ENCODE results near the gene PSEN1. TPM values are rescaled to one million over a fixed set of nuclear protein-coding genes. Genes with fewer than 3 reads are reported as not detected.

Gene PSEN1
- total and polyA plus RNA-seq, 10 of the 15 experiments (the other 5 are each of a cell fraction or from before 2014, with no cell fraction given) = 8.9 to 32.3 (median 21.8) TPM

GRCh38 chr14:73252491-73253322 is 116.4 kb downstream of the PSEN1 start:
- Histone ChIP-seq H3K9me3 (replicated peaks; ENCODE audit: control insufficient read depth, insufficient read depth, low read length) (no peaks in the 10 kb centered on the region), H3K27ac (ENCODE audit: control insufficient read depth, insufficient read depth) (no peak overlapping the region), H4K20me1 (ENCODE audit: control insufficient read depth, insufficient read depth) (no peaks in the 10 kb centered on the region), H3K4me3 (no peak overlapping the region), H3K27me3 (replicated peaks in 1 of 2; ENCODE audit: control insufficient read depth in 2 of 2, insufficient read depth in 2 of 2, low read length in 1 of 2) (no peaks in the 10 kb centered on the region), H3K36me3 (ENCODE audit: control insufficient read depth in 2 of 2, insufficient read depth in 2 of 2, low read length in 1 of 2) (no peaks in the 10 kb centered on the region; a peak in 1 of 4 replicates), H3K4me1 (ENCODE audit: control insufficient read depth, insufficient read depth, low read length) (peaks cover 14% of the 10 kb centered on the region), H3K79me2 (ENCODE audit: control insufficient read depth, insufficient read depth, low read length) (no peaks in the 10 kb centered on the region), H2AFZ (ENCODE audit: control insufficient read depth, low read depth, low read length) (no peak overlapping the region), H3K4me2 (ENCODE audit: control insufficient read depth, insufficient read depth) (no peak overlapping the region), H3K9ac (ENCODE audit: control insufficient read depth, insufficient read depth, low read length) (no peak overlapping the region)
- no TSS peak for BruUV-seq (replicated peaks)
- intact Hi-C loops (cut with micrococcal nuclease; ENCODE audit: unreplicated experiment) (no loop called here), in situ Hi-C loops (cut with MboI) (no loop called here)
- TF ChIP-seq ZBTB11 (CRISPR knock-in tag; IDR thresholded peaks at IDR 0.05) (no peak), ZBTB40 (IDR thresholded peaks at IDR 0.05; ENCODE audit: borderline replicate concordance) (no peak), POLR2AphosphoS2 (IDR thresholded peaks at IDR 0.05; ENCODE audit: low read depth, low read length) (no peak), SREBF1 (IDR thresholded peaks at IDR 0.05; ENCODE audit: low read length) (no peak)
- ChIA-PET RAD21 (ENCODE audit: unreplicated experiment) (no interaction called here), SMC1A (ENCODE audit: uncharacterized antibody, unreplicated experiment) (no interaction called here), POLR2A (no interaction called here), CTCF (no interaction called here)
- 77% methylated on average over 28 of the region's 29 CpGs for WGBS (ENCODE audit: insufficient coverage, insufficient replicate concordance, low lambda C conversion rate, missing lambda C conversion rate)
- FAIRE-seq (no peak), DNase-seq (ENCODE audit: low read depth, low spot score) (no peak), ATAC-seq (no peak)

Measured in GM12878 (cell line).